GM12892 (cell line): ENCODE measurements around the gene CSNK1G2.

Experiments used
- POLR2A ChIP-seq: IDR thresholded peaks from 2 replicates; pipeline ENCODE4 v1.6.1; 2011; ENCODE audit warnings: low read depth, low read length, control low read depth
- POLR2AphosphoS5 ChIP-seq: IDR thresholded peaks from 2 replicates; pipeline ENCODE4 v1.6.1; 2011; ENCODE audit warnings: low read depth, low read length, control low read depth
- TAF1 ChIP-seq: IDR thresholded peaks from 2 replicates; pipeline ENCODE4 v1.6.1; 2011; ENCODE audit warnings: low read depth, mild to moderate bottlenecking, control low read depth, low read length, borderline replicate concordance

GRCh38 chr19:1920644-1921043 lies 20.3 kb upstream of the CSNK1G2 start:
- no peak for TF ChIP-seq POLR2A
- no peak for TF ChIP-seq TAF1
- no peak for TF ChIP-seq POLR2AphosphoS5
